CD4-positive, CD25-positive, alpha-beta regulatory T cell (primary cell): ENCODE data around the gene SNX3. TPM values are rescaled to one million over a fixed set of nuclear protein-coding genes. Genes with fewer than 3 reads are reported as not detected.

Source experiments
- ATAC-seq, 2 donors: fragments of 150-1000 bp; cut with Tn5 transposase; one replicate each; pipeline ENCODE4 v1.10.0; 2021; ENCODE audit warnings: low read depth in 2 of 2, moderate number of reproducible peaks in 2 of 2, moderate library complexity in 1 of 2
- DNase-seq, 3 donors: peaks; one replicate each; pipeline versions ENCODE4 v3.0.0 to v3.0.0-alpha.2; 2012 to 2022; ENCODE audit warnings: mixed read lengths in 1 of 3
- H3K27ac ChIP-seq: one replicate; pipeline ENCODE4 v1.7.0; 2013; ENCODE audit warnings: mild to moderate bottlenecking, low read length; ENCODE audit not compliant: insufficient read depth, poor library complexity, severe bottlenecking
- H3K27me3 ChIP-seq: one replicate; pipeline ENCODE4 v1.7.0; 2013; ENCODE audit warnings: low read length; ENCODE audit not compliant: control insufficient read depth, insufficient read depth
- H3K36me3 ChIP-seq: one replicate; pipeline ENCODE4 v1.7.0; 2013; ENCODE audit warnings: mild to moderate bottlenecking, low read length, moderate library complexity; ENCODE audit not compliant: control insufficient read depth, insufficient read depth
- H3K4me1 ChIP-seq: 2 replicates; pipeline ENCODE4 v1.7.0; 2013; ENCODE audit warnings: mild to moderate bottlenecking, low read length; ENCODE audit not compliant: insufficient read depth, control insufficient read depth, poor library complexity, severe bottlenecking
- H3K4me3 ChIP-seq: one replicate; pipeline ENCODE4 v1.7.0; 2013; ENCODE audit warnings: low read depth, mild to moderate bottlenecking, low read length, moderate library complexity
- H3K9me3 ChIP-seq, 2 experiments: 1 replicate in 1 of 2; 2 replicates in 1 of 2; pipeline ENCODE4 v1.7.0; 2013; ENCODE audit warnings: low read length in 2 of 2, mild to moderate bottlenecking in 1 of 2, moderate library complexity in 1 of 2; ENCODE audit not compliant: control insufficient read depth in 2 of 2
- H3K27ac Mint-ChIP-seq, 3 donors: one replicate each; pipeline ENCODE4 v1.8.0; 2020 to 2022; ENCODE audit warnings: mild to moderate bottlenecking in 3 of 3, mixed read lengths in 3 of 3, moderate library complexity in 2 of 3
- H3K27me3 Mint-ChIP-seq: one replicate; pipeline ENCODE4 v1.8.0; 2022; ENCODE audit warnings: mild to moderate bottlenecking, mixed read lengths
- H3K36me3 Mint-ChIP-seq: one replicate; pipeline ENCODE4 v1.8.0; 2020; ENCODE audit warnings: mixed read lengths
- H3K4me1 Mint-ChIP-seq, 4 donors: one replicate each; pipeline ENCODE4 v1.8.0; 2020 to 2022; ENCODE audit warnings: mixed read lengths in 4 of 4, mild to moderate bottlenecking in 1 of 4
- H3K4me3 Mint-ChIP-seq, 4 donors: one replicate each; pipeline ENCODE4 v1.8.0; 2020 to 2022; ENCODE audit warnings: mild to moderate bottlenecking in 4 of 4, mixed read lengths in 4 of 4, moderate library complexity in 3 of 4
- H3K9me3 Mint-ChIP-seq, 7 donors: one replicate each; pipeline ENCODE4 v1.8.0; 2020 to 2022; ENCODE audit warnings: mixed read lengths in 7 of 7, mild to moderate bottlenecking in 3 of 7, moderate library complexity in 2 of 7
- polyA plus RNA-seq, 4 donors: library from polyadenylated mRNA; unstranded; fragments of 300-500 nt; fragmentation: Illumina TruSeq; gene quantifications; one replicate each; pipeline ENCODE4 v1.2.3, GENCODE V29; 2021
- total RNA-seq: library from RNA; stranded (reverse); gene quantifications from one replicate; pipeline ENCODE4 v1.2.3, GENCODE V29; 2022

Gene SNX3
- total and polyA plus RNA-seq, 5 donors from 2014 or later: 60.7 to 226 (median 195) TPM

DNA sequence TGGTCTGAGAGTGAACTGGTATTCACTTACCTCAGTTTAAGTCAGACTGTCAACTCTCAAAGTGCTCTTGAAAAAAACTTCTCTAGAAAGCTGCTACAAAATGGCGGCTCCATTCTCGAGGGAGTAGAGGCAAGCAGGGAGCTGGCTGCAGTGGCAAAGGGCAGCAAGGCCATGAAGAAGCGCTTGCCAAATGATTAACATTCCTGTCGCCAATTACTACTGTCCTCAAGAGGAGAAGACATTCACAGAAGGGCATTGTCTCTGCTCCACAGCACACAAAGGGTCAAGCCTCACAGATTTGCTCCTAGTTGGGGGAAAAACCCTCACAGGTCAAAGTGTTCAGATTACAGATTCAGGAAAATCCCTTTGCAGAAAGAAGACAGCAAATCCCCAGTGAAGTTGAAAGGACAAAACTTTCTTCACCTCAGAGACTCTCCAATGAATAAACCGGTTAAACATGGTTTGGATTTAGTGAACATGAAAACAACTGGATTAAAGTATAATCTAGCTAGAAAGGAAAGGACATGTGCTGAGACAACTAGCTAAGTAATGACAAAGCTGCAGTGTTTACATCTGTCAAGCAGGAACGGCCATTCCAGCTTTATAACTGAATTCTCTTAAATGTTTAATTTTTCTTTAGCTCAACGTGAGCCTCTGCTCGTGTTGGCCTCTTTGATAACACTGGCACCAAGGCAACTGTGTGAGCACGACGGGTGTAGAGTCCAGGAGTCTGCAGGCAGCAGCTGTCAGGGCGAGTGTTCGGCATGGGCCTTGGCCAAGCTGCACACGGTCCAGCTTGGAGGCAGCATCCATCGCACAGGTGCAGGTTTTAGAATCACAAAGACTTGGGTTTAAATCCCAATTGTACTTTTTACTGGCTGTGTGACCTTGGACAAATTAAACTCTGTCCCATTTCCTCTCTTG is 57.4 kb downstream of the SNX3 start:
- peaks cover 4% of the 10 kb centered on the region for H3K36me3 ChIP-seq
- peak overlapping the region in 1 of 3 donors; percentile 15 for H3K27ac Mint-ChIP-seq
- no peak overlapping the region for H3K4me3 Mint-ChIP-seq
- no peak overlapping the region for H3K4me3 ChIP-seq
- ATAC-seq: no peak
- H3K27me3 Mint-ChIP-seq: no peaks in the 10 kb centered on the region
- no peak for DNase-seq
- no peaks in the 10 kb centered on the region for H3K27me3 ChIP-seq
- H3K27ac ChIP-seq: no peak overlapping the region
- H3K36me3 Mint-ChIP-seq: peaks cover 27% of the 10 kb centered on the region
- H3K4me1 ChIP-seq: no peaks in the 10 kb centered on the region
- no peaks in the 10 kb centered on the region for H3K9me3 Mint-ChIP-seq
- peaks cover 0 to 16% (median 0%) of the 10 kb centered on the region in 4 donors for H3K4me1 Mint-ChIP-seq
- H3K9me3 ChIP-seq: no peaks in the 10 kb centered on the region

- no peaks in the 10 kb centered on the region for H3K9me3 Mint-ChIP-seq
- Histone ChIP-seq H3K4me3 (no peak overlapping the region), H3K27ac (no peak overlapping the region), H3K27me3 (no peaks in the 10 kb centered on the region), H3K4me1 (no peaks in the 10 kb centered on the region), H3K9me3 (no peaks in the 10 kb centered on the region), H3K36me3 (no peaks in the 10 kb centered on the region)
- no peak for DNase-seq
- no peak overlapping the region for H3K4me3 Mint-ChIP-seq
- ATAC-seq: no peak
- peaks cover 0 to 8% (median 0%) of the 10 kb centered on the region in 4 donors for H3K4me1 Mint-ChIP-seq
- H3K27me3 Mint-ChIP-seq: peaks cover 5% of the 10 kb centered on the region
- peaks cover 7% of the 10 kb centered on the region for H3K36me3 Mint-ChIP-seq
- peak overlapping the region in 1 of 3 donors; percentile 56 for H3K27ac Mint-ChIP-seq
Observed at GRCh38 chr6:108200631-108201030, 60.2 kb downstream of the SNX3 start.

- H3K27me3 Mint-ChIP-seq: peaks cover 5% of the 10 kb centered on the region
- Histone ChIP-seq H3K4me3 (no peak overlapping the region), H3K27me3 (no peaks in the 10 kb centered on the region), H3K9me3 (no peaks in the 10 kb centered on the region), H3K27ac (no peak overlapping the region), H3K36me3 (no peaks in the 10 kb centered on the region), H3K4me1 (no peaks in the 10 kb centered on the region)
- H3K4me3 Mint-ChIP-seq: no peak overlapping the region
- H3K4me1 Mint-ChIP-seq: peaks cover 0 to 5% (median 0%) of the 10 kb centered on the region in 4 donors
- no peak for ATAC-seq
- DNase-seq: no peak
- no peak overlapping the region for H3K27ac Mint-ChIP-seq
- H3K9me3 Mint-ChIP-seq: no peaks in the 10 kb centered on the region
- H3K36me3 Mint-ChIP-seq: peaks cover 4% of the 10 kb centered on the region
Observed at GRCh38 chr6:108200186-108200585, 60.7 kb downstream of the SNX3 start.

GRCh38 chr6:108198761-108199498 is 61.9 kb downstream of the SNX3 start:
- Histone ChIP-seq H3K4me3 (no peak overlapping the region), H3K4me1 (no peaks in the 10 kb centered on the region), H3K27ac (no peak overlapping the region), H3K36me3 (no peaks in the 10 kb centered on the region), H3K27me3 (no peaks in the 10 kb centered on the region), H3K9me3 (no peaks in the 10 kb centered on the region)
- Mint-ChIP-seq H3K27me3 (peaks cover 9% of the 10 kb centered on the region), H3K27ac (no peak overlapping the region), H3K4me3 (no peak overlapping the region), H3K9me3 (peaks cover 0 to 3% (median 0%) of the 10 kb centered on the region in 7 donors), H3K4me1 (no peaks in the 10 kb centered on the region), H3K36me3 (peaks cover under 1% of the 10 kb centered on the region)
- DNase-seq (no peak), ATAC-seq (no peak)

- Mint-ChIP-seq H3K4me3 (no peak overlapping the region), H3K27ac (no peak overlapping the region), H3K9me3 (peaks cover 0 to 3% (median 0%) of the 10 kb centered on the region in 7 donors), H3K36me3 (no peaks in the 10 kb centered on the region), H3K4me1 (no peaks in the 10 kb centered on the region), H3K27me3 (peaks cover 36% of the 10 kb centered on the region)
- ATAC-seq: no peak
- Histone ChIP-seq H3K4me3 (no peak overlapping the region), H3K4me1 (no peaks in the 10 kb centered on the region), H3K36me3 (no peaks in the 10 kb centered on the region), H3K9me3 (no peaks in the 10 kb centered on the region), H3K27ac (no peak overlapping the region), H3K27me3 (peaks cover 3% of the 10 kb centered on the region)
- DNase-seq: no peak
Observed at GRCh38 chr6:108195209-108195608, 65.6 kb downstream of the SNX3 start.

- no peak overlapping the region for H3K27ac ChIP-seq
- no peak for ATAC-seq
- H3K4me3 Mint-ChIP-seq: no peak overlapping the region
Observed at GRCh38 chr6:108194503-108194902, 66.3 kb downstream of the SNX3 start.

DNA sequence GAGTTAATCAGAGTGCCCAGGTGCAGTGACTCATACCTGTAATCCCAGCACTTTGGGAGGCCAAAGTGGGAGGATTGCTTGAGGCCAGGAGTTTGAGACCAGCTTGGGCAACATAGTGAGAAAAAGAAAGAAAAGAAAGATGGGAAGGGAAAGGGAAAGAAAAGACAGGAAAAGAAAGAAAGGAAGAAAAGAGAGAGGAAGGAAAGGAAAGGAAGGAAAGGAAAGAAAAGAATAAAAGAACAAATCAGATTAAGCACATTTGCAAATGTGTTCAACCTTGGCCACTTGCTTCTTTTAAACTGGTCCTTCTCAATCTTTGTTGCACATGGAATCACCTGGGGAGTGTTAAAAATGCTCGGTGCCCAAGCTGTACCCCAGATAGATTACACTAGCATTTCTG is 67.0 kb downstream of the SNX3 start:
- peaks cover 0 to 3% (median 0%) of the 10 kb centered on the region in 7 donors for H3K9me3 Mint-ChIP-seq
- H3K4me3 Mint-ChIP-seq: no peak overlapping the region
- Histone ChIP-seq H3K27ac (no peak overlapping the region), H3K4me1 (no peaks in the 10 kb centered on the region), H3K9me3 (no peaks in the 10 kb centered on the region), H3K27me3 (peaks cover 5% of the 10 kb centered on the region), H3K4me3 (no peak overlapping the region), H3K36me3 (no peaks in the 10 kb centered on the region)
- DNase-seq: no peak
- H3K4me1 Mint-ChIP-seq: no peaks in the 10 kb centered on the region
- peaks cover 36% of the 10 kb centered on the region for H3K27me3 Mint-ChIP-seq
- ATAC-seq: no peak
- H3K27ac Mint-ChIP-seq: no peak overlapping the region
- H3K36me3 Mint-ChIP-seq: no peaks in the 10 kb centered on the region

More at GRCh38 chr6:108194503-108194902, 66.3 kb downstream of the SNX3 start:
- Mint-ChIP-seq H3K4me1 (no peaks in the 10 kb centered on the region), H3K27ac (no peak overlapping the region), H3K9me3 (peaks cover 0 to 3% (median 0%) of the 10 kb centered on the region in 7 donors), H3K36me3 (no peaks in the 10 kb centered on the region), H3K27me3 (peaks cover 36% of the 10 kb centered on the region)
- Histone ChIP-seq H3K4me3 (no peak overlapping the region), H3K27me3 (peaks cover 5% of the 10 kb centered on the region), H3K36me3 (no peaks in the 10 kb centered on the region), H3K4me1 (no peaks in the 10 kb centered on the region), H3K9me3 (no peaks in the 10 kb centered on the region)
- no peak for DNase-seq
